ENCODE measurements around the gene GP1BB.
"Not testable (repeated sequence)": the region's sequence is repeated elsewhere in the genome, so short reads cannot be mapped to it uniquely, and the experiment has no call there.

The GP1BB gene

GRCh38 chr22:19693981-19694670 lies 29.2 kb upstream of the GP1BB start:
- DNase-seq (ENCODE audit: low spot score) = no peak

- DNase-seq (ENCODE audit: low spot score) = no peak
Observed at GRCh38 chr22:19694696-19695095, 28.6 kb upstream of the GP1BB start.

GRCh38 chr22:19696504-19697276 lies 26.6 kb upstream of the GP1BB start:
- DNase-seq (ENCODE audit: low spot score) = no peak

- not testable (repeated sequence) for DNase-seq (ENCODE audit: low spot score)
Observed at GRCh38 chr22:19697871-19698270, 25.5 kb upstream of the GP1BB start.

- DNase-seq (ENCODE audit: low spot score) = no peak
Observed at GRCh38 chr22:19700790-19701419, 22.4 kb upstream of the GP1BB start.

GRCh38 chr22:19701420-19702145 lies 21.8 kb upstream of the GP1BB start:
- DNase-seq (ENCODE audit: low spot score) = no peak

GRCh38 chr22:19703869-19704268 lies 19.5 kb upstream of the GP1BB start:
- no peak for DNase-seq (ENCODE audit: low spot score)

- no peak for DNase-seq (ENCODE audit: low spot score)
Observed at GRCh38 chr22:19704355-19705015, 18.9 kb upstream of the GP1BB start.

GRCh38 chr22:19705181-19705934 lies 18.0 kb upstream of the GP1BB start:
- DNase-seq (ENCODE audit: low spot score) = no peak

GRCh38 chr22:19706661-19707151 lies 16.6 kb upstream of the GP1BB start:
- DNase-seq (ENCODE audit: low spot score) = no peak

- no peak for DNase-seq (ENCODE audit: low spot score)
Observed at GRCh38 chr22:19707347-19708290, 15.7 kb upstream of the GP1BB start.

GRCh38 chr22:19708321-19709011 lies 14.9 kb upstream of the GP1BB start:
- DNase-seq (ENCODE audit: low spot score) = no peak

GRCh38 chr22:19709063-19709769 lies 14.1 kb upstream of the GP1BB start:
- no peak for DNase-seq (ENCODE audit: low spot score)

- DNase-seq (ENCODE audit: low spot score) = no peak
Observed at GRCh38 chr22:19710020-19710768, 13.1 kb upstream of the GP1BB start.

GRCh38 chr22:19710769-19711106 lies 12.6 kb upstream of the GP1BB start:
- no peak for DNase-seq (ENCODE audit: low spot score)

- no peak for DNase-seq (ENCODE audit: low spot score)
Observed at GRCh38 chr22:19713245-19713644, 10.1 kb upstream of the GP1BB start.

GRCh38 chr22:19713650-19714311 lies 9.6 kb upstream of the GP1BB start:
- DNase-seq (ENCODE audit: low spot score) = no peak
